Fibroblast of lung (primary cell): ENCODE results near the gene RBM45.

Source experiments
- CTCF ChIP-seq, 2 donors: IDR thresholded peaks in 1 of 2; conservative IDR thresholded peaks in 1 of 2; 1 replicate in 1 of 2; 2 replicates in 1 of 2; pipeline ENCODE4 v1.5.1; 2011 to 2012; ENCODE audit warnings: low read length in 2 of 2, control low read depth in 1 of 2, inconsistent platforms in 1 of 2, low read depth in 1 of 2, mild to moderate bottlenecking in 1 of 2
- EZH2 ChIP-seq: IDR thresholded peaks from 2 replicates; pipeline ENCODE4 v1.5.1; 2012; ENCODE audit warnings: low read length, control low read depth, mild to moderate bottlenecking; ENCODE audit errors: missing control alignments

DNA sequence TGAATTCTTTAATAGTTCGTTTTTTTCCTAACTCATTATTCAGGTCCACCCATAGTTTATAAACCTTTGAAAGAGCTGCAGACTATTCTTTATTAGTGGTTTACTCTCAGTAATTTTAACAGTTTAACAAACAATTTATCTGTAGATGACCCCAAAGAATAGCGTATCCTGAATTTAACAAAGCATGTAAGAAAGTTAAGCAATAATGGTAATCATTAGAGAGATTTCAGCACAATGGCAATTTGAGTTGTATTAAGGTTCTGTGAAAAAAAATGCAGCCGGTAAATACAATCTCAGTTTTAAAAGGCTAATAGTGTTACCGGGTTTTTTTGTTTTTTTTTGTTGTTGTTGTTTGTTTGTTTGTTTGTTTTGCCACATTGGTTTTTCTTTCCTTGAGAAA, 40.3 kb downstream of the RBM45 start:
- TF ChIP-seq CTCF (conservative IDR thresholded peaks at IDR 0.05 in 1 of 2, IDR thresholded peaks at IDR 0.05 in 1 of 2; ENCODE audit: low read depth in 1 of 2, low read length in 2 of 2) (no peak), EZH2 (no peak)
